HepG2 (cell line): Measurements from ENCODE around the gene RNF208. TPM values are rescaled to one million over a fixed set of nuclear protein-coding genes. Genes with fewer than 3 reads are reported as not detected.

Experiments used
- ATF7-NPFF ChIP-seq: sonication (generic); formaldehyde crosslinking; IDR thresholded peaks from 2 replicates; pipeline ENCODE4 v1.8.1; 2023; ENCODE audit warnings: mild to moderate bottlenecking, low read depth, missing genetic modification reagents, moderate library complexity
- HDAC2 ChIP-seq: sonication (generic); formaldehyde crosslinking; IDR thresholded peaks from 2 replicates; pipeline ENCODE4 v1.4.0; 2020; ENCODE audit warnings: missing genetic modification reagents
- KAT8 ChIP-seq: IDR thresholded peaks from 2 replicates; pipeline ENCODE4 v1.6.1; 2016; ENCODE audit warnings: missing genetic modification reagents, missing compliant biosample characterization
- NAIF1 ChIP-seq: sonication (generic); formaldehyde crosslinking; IDR thresholded peaks from 2 replicates; pipeline ENCODE4 v1.5.0; 2020; ENCODE audit warnings: mild to moderate bottlenecking, missing genetic modification reagents, borderline replicate concordance
- RCOR2 ChIP-seq: IDR thresholded peaks from 2 replicates; pipeline ENCODE4 v1.6.1; 2016; ENCODE audit warnings: missing biosample characterization, missing genetic modification reagents
- RELA ChIP-seq: sonication (generic); formaldehyde crosslinking; IDR thresholded peaks from 2 replicates; pipeline ENCODE4 v1.4.0; 2020; ENCODE audit warnings: missing genetic modification reagents
- RXRA ChIP-seq: sonication (generic); formaldehyde crosslinking; IDR thresholded peaks from 2 replicates; pipeline ENCODE4 v1.5.1; 2020; ENCODE audit warnings: missing genetic modification reagents
- SRF ChIP-seq: IDR thresholded peaks from 2 replicates; pipeline ENCODE4 v1.6.1; 2011; ENCODE audit warnings: mild to moderate bottlenecking, low read depth, low read length, moderate library complexity
- ZKSCAN1 ChIP-seq: fragments of 150-350 bp; IDR thresholded peaks from 2 replicates; pipeline ENCODE4 v1.6.1; 2014; ENCODE audit warnings: low read length
- ZMYM3 ChIP-seq: sonication (generic); formaldehyde crosslinking; IDR thresholded peaks from 2 replicates; pipeline ENCODE4 v1.5.1; 2020; ENCODE audit warnings: mild to moderate bottlenecking, missing genetic modification reagents
- ZNF350 ChIP-seq: sonication (generic); formaldehyde crosslinking; IDR thresholded peaks from 2 replicates; pipeline ENCODE4 v1.4.0; 2020; ENCODE audit warnings: mild to moderate bottlenecking, low read depth, missing genetic modification reagents, borderline replicate concordance
- ZNF367 ChIP-seq: sonication (generic); formaldehyde crosslinking; IDR thresholded peaks from 2 replicates; pipeline ENCODE4 v1.4.0; 2020; ENCODE audit warnings: missing genetic modification reagents, borderline replicate concordance
- ZNF737 ChIP-seq: sonication (generic); formaldehyde crosslinking; IDR thresholded peaks from 2 replicates; pipeline ENCODE4 v1.5.0; 2020; ENCODE audit warnings: missing genetic modification reagents, mild to moderate bottlenecking, borderline replicate concordance
- ZSCAN29 ChIP-seq: sonication (generic); formaldehyde crosslinking; conservative IDR thresholded peaks from 2 replicates; pipeline ENCODE4 v1.4.0; 2020; ENCODE audit warnings: mild to moderate bottlenecking, missing genetic modification reagents
- ZZZ3 ChIP-seq: sonication (generic); formaldehyde crosslinking; IDR thresholded peaks from 2 replicates; pipeline ENCODE4 v1.4.0; 2020; ENCODE audit warnings: missing genetic modification reagents, mild to moderate bottlenecking, borderline replicate concordance
- polyA plus RNA-seq, 8 experiments: library from polyadenylated mRNA; depleted of rRNA in 3 of 8; stranded (reverse) in 7 of 8; unstranded in 1 of 8; fragments of >200 nt; fragmentation: Illumina TruSeq in 4 of 8; extraction: Trizol in 4 of 8; gene quantifications; 2 replicates each; pipeline versions ENCODE4 v1.2.1 to v1.2.3, GENCODE V29; 2011 to 2016; ENCODE audit warnings: low read depth in 4 of 8, missing spikeins in 1 of 8, mixed read lengths in 1 of 8; ENCODE audit not compliant: insufficient read depth in 1 of 8
- total RNA-seq, 5 experiments: library from RNA; depleted of rRNA; stranded (reverse); fragments of >200 nt; fragmentation: Illumina TruSeq; extraction: Trizol; gene quantifications; 2 replicates each; pipeline ENCODE4 v1.2.3, GENCODE V29; 2016; ENCODE audit warnings: low read depth in 1 of 5
- TF ChIP-seq, protein P1 (sequence below): sonication (generic); formaldehyde crosslinking; IDR thresholded peaks from 2 replicates; pipeline ENCODE4 v1.4.0; 2020; ENCODE audit warnings: low read depth, missing genetic modification reagents
- TF ChIP-seq, protein P2 (sequence below): sonication (generic); formaldehyde crosslinking; IDR thresholded peaks from 2 replicates; pipeline ENCODE4 v1.8.0; 2022; ENCODE audit warnings: missing genetic modification reagents, mild to moderate bottlenecking, inconsistent platforms, borderline replicate concordance
- TF ChIP-seq, protein P3 (sequence below): sonication (generic); formaldehyde crosslinking; IDR thresholded peaks from 2 replicates; pipeline ENCODE4 v1.5.1; 2020; ENCODE audit warnings: mild to moderate bottlenecking, missing genetic modification reagents
- TF ChIP-seq, protein P4 (sequence below): sonication (generic); formaldehyde crosslinking; IDR thresholded peaks from 2 replicates; pipeline ENCODE4 v1.8.0; 2022; ENCODE audit warnings: missing genetic modification reagents, mild to moderate bottlenecking, moderate library complexity, borderline replicate concordance

RNF208 gene
- total and polyA plus RNA-seq, 2 of the 13 experiments (the other 11 are each of a cell fraction or from before 2014, with no cell fraction given) = 1.6 to 2.1 TPM

DNA sequence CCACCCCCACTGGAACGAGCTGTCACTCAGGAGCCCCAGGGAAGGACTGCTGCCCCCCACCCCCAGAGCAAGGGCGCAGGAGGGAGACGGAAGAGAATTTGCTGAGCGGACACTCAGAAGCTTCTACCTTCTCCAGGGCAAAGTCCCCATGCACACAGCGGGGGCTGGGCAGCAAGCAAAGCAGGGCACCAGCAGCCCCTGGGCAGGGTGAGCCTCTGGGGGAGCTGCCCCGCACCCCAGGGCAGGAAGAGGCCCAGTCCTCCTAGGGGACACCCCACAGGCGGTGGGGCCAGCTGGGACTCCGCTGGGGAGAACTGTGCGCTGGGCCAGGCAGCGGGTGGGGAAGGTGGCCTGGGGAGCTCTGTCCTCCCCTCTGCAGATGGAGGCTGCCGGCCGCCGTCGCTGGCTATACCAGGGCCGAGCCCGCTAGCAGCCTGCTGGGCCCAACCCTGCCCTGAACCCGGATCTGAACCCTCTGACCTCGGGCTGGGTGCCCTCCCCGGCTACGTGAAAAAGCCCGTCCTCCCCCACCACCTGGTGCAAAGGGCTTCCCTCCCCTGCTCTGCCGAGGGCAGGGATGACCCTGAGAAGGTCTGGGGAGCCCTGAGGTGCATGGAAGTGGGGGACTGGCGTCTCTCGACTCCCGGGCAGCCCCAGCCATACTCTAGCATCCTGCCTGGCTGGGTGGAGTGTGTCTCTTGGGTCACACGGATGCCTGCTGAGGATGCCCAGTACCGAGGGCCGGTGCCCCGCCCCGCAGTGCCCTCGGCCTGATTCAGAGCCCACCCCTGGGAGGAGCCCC, 8.1 kb upstream of the RNF208 start (continued):
- TF ChIP-seq ZKSCAN1 (no peak), ATF7-NPFF (peak; percentile 79; the same call in 1 of the 2 replicates), NAIF1 (CRISPR knock-in tag) (no peak), RCOR2 (CRISPR knock-in tag) (no peak), ZSCAN29 (CRISPR knock-in tag) (peak; percentile 79), ZNF737 (CRISPR knock-in tag) (no peak), RXRA (CRISPR knock-in tag) (peak; percentile 83), ZNF367 (CRISPR knock-in tag) (0 out of 2 replicates have a peak, but pooled peaks have one; percentile 43), KAT8 (CRISPR knock-in tag) (peak; percentile 62), RELA (0 out of 2 replicates have a peak, but pooled peaks have one; percentile 33), ZNF350 (CRISPR knock-in tag) (peak; percentile 88), SRF (no peak), ZZZ3 (CRISPR knock-in tag) (no peak), ZMYM3 (CRISPR knock-in tag) (0 out of 2 replicates have a peak, but pooled peaks have one; percentile 22), HDAC2 (CRISPR knock-in tag) (0 out of 2 replicates have a peak, but pooled peaks have one; percentile 32)
- TF ChIP-seq, protein P1, sequence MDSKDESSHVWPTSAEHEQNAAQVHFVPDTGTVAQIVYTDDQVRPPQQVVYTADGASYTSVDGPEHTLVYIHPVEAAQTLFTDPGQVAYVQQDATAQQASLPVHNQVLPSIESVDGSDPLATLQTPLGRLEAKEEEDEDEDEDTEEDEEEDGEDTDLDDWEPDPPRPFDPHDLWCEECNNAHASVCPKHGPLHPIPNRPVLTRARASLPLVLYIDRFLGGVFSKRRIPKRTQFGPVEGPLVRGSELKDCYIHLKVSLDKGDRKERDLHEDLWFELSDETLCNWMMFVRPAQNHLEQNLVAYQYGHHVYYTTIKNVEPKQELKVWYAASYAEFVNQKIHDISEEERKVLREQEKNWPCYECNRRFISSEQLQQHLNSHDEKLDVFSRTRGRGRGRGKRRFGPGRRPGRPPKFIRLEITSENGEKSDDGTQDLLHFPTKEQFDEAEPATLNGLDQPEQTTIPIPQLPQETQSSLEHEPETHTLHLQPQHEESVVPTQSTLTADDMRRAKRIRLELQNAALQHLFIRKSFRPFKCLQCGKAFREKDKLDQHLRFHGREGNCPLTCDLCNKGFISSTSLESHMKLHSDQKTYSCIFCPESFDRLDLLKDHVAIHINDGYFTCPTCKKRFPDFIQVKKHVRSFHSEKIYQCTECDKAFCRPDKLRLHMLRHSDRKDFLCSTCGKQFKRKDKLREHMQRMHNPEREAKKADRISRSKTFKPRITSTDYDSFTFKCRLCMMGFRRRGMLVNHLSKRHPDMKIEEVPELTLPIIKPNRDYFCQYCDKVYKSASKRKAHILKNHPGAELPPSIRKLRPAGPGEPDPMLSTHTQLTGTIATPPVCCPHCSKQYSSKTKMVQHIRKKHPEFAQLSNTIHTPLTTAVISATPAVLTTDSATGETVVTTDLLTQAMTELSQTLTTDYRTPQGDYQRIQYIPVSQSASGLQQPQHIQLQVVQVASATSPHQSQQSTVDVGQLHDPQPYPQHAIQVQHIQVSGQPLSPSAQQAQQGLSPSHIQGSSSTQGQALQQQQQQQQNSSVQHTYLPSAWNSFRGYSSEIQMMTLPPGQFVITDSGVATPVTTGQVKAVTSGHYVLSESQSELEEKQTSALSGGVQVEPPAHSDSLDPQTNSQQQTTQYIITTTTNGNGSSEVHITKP = peak; percentile 91
- TF ChIP-seq, protein P2, sequence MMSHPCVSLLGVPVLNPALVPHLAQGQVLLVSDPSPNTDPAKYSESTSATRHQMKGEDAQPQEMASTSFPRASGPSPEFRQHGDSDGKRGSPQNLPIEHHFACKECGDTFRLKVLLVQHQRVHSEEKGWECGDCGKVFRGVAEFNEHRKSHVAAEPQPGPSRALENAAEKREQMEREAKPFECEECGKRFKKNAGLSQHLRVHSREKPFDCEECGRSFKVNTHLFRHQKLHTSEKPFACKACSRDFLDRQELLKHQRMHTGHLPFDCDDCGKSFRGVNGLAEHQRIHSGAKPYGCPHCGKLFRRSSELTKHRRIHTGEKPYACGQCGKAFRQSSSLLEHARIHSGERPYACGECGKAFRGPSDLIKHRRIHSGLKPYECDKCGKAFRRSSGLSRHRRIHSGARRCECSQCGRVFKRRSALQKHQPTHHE (CRISPR knock-in tag) = no peak
- TF ChIP-seq, protein P3, sequence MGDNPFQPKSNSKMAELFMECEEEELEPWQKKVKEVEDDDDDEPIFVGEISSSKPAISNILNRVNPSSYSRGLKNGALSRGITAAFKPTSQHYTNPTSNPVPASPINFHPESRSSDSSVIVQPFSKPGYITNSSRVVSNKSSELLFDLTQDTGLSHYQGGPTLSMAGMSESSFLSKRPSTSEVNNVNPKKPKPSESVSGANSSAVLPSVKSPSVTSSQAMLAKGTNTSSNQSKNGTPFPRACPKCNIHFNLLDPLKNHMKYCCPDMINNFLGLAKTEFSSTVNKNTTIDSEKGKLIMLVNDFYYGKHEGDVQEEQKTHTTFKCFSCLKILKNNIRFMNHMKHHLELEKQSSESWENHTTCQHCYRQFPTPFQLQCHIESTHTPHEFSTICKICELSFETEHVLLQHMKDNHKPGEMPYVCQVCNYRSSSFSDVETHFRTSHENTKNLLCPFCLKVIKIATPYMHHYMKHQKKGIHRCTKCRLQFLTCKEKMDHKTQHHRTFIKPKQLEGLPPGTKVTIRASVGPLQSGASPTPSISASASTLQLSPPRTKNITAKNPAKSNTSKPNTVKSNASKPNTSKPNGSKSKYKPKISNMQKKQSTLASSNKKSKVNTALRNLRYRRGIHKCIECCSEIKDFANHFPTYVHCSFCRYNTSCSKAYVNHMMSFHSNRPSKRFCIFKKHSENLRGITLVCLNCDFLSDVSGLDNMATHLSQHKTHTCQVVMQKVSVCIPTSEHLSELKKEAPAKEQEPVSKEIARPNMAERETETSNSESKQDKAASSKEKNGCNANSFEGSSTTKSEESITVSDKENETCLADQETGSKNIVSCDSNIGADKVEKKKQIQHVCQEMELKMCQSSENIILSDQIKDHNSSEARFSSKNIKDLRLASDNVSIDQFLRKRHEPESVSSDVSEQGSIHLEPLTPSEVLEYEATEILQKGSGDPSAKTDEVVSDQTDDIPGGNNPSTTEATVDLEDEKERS = no peak
- TF ChIP-seq, protein P4, sequence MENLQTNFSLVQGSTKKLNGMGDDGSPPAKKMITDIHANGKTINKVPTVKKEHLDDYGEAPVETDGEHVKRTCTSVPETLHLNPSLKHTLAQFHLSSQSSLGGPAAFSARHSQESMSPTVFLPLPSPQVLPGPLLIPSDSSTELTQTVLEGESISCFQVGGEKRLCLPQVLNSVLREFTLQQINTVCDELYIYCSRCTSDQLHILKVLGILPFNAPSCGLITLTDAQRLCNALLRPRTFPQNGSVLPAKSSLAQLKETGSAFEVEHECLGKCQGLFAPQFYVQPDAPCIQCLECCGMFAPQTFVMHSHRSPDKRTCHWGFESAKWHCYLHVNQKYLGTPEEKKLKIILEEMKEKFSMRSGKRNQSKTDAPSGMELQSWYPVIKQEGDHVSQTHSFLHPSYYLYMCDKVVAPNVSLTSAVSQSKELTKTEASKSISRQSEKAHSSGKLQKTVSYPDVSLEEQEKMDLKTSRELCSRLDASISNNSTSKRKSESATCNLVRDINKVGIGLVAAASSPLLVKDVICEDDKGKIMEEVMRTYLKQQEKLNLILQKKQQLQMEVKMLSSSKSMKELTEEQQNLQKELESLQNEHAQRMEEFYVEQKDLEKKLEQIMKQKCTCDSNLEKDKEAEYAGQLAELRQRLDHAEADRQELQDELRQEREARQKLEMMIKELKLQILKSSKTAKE = no peak; the same call in 1 of the 2 replicates
